ENCODE results near the gene UTP25. TPM values are rescaled to one million over a fixed set of nuclear protein-coding genes. Genes with fewer than 3 reads are reported as not detected.

UTP25 gene
- total RNA-seq, 2 experiments from 2014 or later = 8.9 to 9.5 TPM

DNA sequence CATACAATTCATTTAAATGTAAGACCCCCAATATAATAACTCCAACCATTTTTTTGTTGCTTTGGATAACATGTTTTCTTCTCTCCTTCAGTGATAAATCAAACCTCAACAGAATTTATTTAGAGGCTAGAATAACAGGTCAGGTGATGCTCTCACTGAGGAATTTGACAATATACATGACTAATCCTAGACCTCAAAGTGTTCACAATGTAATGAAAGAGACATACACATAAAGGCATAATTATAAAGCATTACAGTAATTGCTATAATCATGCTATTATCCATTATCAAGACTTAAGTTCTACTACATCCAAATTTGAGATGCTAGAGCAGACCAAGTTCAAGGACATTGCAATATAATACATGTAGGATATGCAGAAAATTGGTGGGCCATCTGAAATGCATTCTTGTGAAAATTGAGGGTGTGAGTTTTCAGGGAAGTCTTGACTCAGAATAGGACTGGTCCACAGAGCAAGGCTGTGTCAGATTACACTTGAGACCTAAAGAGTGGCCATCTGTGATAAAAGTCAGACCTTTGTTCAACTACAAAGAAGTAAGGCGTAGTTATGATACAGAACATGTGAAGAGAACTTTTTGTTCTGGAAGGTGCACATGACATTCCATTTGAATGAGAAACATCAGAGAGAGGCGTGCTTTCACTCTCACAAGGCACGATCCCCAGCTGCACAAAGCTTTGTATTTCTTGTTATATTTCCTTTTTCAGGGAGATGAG, 45.5 kb downstream of the UTP25 start:
- DNase-seq (no peak), ATAC-seq (no peak)
- POLR2A ChIA-PET = no interaction called here
- Mint-ChIP-seq H3K27me3 (peaks cover 32% of the 10 kb centered on the region), H3K27ac (no peak overlapping the region), H3K4me3 (no peak overlapping the region), H3K36me3 (ENCODE audit: low read depth) (no peaks in the 10 kb centered on the region), H3K9me3 (no peaks in the 10 kb centered on the region), H3K4me1 (ENCODE audit: low read depth) (no peaks in the 10 kb centered on the region)
- intact Hi-C loops (cut with micrococcal nuclease) = no loop called here
- TF ChIP-seq CTCF (IDR thresholded peaks at IDR 0.05) = no peak
- CTCF ChIA-PET = no interaction called here

DNA sequence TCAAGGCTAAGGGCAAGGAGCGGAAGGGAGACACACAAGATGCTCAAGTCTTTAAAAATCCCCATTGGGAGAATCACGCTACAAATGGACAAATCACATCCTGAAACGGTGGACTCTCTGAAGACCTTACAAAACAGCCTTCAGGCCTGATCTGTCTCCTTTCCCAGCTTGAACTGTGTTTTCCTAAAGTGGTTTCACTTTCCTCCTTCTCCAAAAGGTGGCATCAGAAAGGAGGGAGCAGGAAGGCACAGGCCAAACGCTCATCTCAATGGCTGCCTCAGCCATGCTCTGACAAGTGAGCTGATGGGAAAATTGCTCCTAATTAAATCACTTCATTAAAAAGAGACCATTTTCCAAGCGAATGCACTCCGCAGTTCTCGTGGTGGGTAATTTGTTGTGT, 47.7 kb downstream of the UTP25 start:
- H3K4me3 Mint-ChIP-seq = no peak overlapping the region
- peaks cover 29% of the 10 kb centered on the region for H3K27me3 Mint-ChIP-seq
- TF ChIP-seq CTCF (IDR thresholded peaks at IDR 0.05) = no peak
- DNase-seq = no peak
- no peaks in the 10 kb centered on the region for H3K36me3 Mint-ChIP-seq (ENCODE audit: low read depth)
- ChIA-PET POLR2A (no interaction called here), CTCF (interaction anchor here (1.2 kb wide), 1 partner anchor 15 kb away, joined by 6 read pairs; no protein-coding TSS in a partner anchor)
- intact Hi-C loops (cut with micrococcal nuclease) = no loop called here
- ATAC-seq = no peak
- no peaks in the 10 kb centered on the region for H3K4me1 Mint-ChIP-seq (ENCODE audit: low read depth)
- H3K27ac Mint-ChIP-seq = no peak overlapping the region
- no peaks in the 10 kb centered on the region for H3K9me3 Mint-ChIP-seq

- Mint-ChIP-seq H3K9me3 (no peaks in the 10 kb centered on the region), H3K27ac (no peak overlapping the region), H3K27me3 (peaks cover 30% of the 10 kb centered on the region), H3K4me1 (ENCODE audit: low read depth) (no peaks in the 10 kb centered on the region), H3K36me3 (ENCODE audit: low read depth) (no peaks in the 10 kb centered on the region), H3K4me3 (no peak overlapping the region)
- POLR2A ChIA-PET = no interaction called here
- CTCF ChIA-PET = interaction anchor here (1.2 kb wide), 1 partner anchor 15 kb away, joined by 6 read pairs; no protein-coding TSS in a partner anchor
- no peak for TF ChIP-seq CTCF (IDR thresholded peaks at IDR 0.05)
- DNase-seq = no peak
- no peak for ATAC-seq
- intact Hi-C loops (cut with micrococcal nuclease) = no loop called here
Measured at GRCh38 chr1:209876078-209876800, 48.5 kb downstream of the UTP25 start.

- ChIA-PET CTCF (no interaction called here), POLR2A (no interaction called here)
- no peaks in the 10 kb centered on the region for H3K36me3 Mint-ChIP-seq (ENCODE audit: low read depth)
- H3K27me3 Mint-ChIP-seq = peaks cover 32% of the 10 kb centered on the region
- intact Hi-C loops (cut with micrococcal nuclease) = no loop called here
- H3K27ac Mint-ChIP-seq = no peak overlapping the region
- no peak for TF ChIP-seq CTCF (IDR thresholded peaks at IDR 0.05)
- ATAC-seq (no peak), DNase-seq (no peak)
- no peak overlapping the region for H3K4me3 Mint-ChIP-seq
- H3K9me3 Mint-ChIP-seq = no peaks in the 10 kb centered on the region
- no peaks in the 10 kb centered on the region for H3K4me1 Mint-ChIP-seq (ENCODE audit: low read depth)
Measured at GRCh38 chr1:209877087-209877764, 49.5 kb downstream of the UTP25 start.

DNA sequence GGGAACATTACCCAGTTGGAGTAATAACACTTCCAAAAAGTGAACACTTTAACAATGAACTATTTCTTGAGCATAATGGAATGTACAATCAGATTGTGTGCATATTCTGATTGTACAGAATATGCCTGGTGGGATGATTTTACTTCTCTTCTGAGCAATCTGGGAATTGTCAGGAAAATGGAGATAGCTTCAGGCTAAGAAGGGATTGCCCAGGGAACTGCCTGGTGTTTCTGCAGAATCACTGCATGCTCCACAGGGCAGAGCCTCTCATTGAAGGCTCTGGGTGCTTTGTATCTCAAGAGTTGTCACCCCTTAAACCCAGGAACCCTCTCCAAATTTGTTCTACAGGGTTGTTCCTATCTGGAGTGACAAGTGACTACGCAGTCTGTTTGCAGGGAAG, 51.2 kb downstream of the UTP25 start:
- Mint-ChIP-seq H3K36me3 (ENCODE audit: low read depth) (no peaks in the 10 kb centered on the region), H3K9me3 (no peaks in the 10 kb centered on the region), H3K4me1 (ENCODE audit: low read depth) (no peaks in the 10 kb centered on the region), H3K4me3 (no peak overlapping the region), H3K27ac (no peak overlapping the region), H3K27me3 (peaks cover 27% of the 10 kb centered on the region)
- TF ChIP-seq CTCF (IDR thresholded peaks at IDR 0.05) = no peak
- ChIA-PET CTCF (no interaction called here), POLR2A (no interaction called here)
- intact Hi-C loops (cut with micrococcal nuclease) = no loop called here
- ATAC-seq (no peak), DNase-seq (no peak)

All from activated CD8-positive, alpha-beta T cell treated with anti-CD3 and anti-CD28 coated beads for 36 hours (primary cell).